Measurements from ENCODE around the gene MGAT4A. TPM values are rescaled to one million over a fixed set of nuclear protein-coding genes. Genes with fewer than 3 reads are reported as not detected.

MGAT4A gene
- total and polyA plus RNA-seq, 7 donors, result 3.0 to 12.3 (median 8.0) TPM

DNA sequence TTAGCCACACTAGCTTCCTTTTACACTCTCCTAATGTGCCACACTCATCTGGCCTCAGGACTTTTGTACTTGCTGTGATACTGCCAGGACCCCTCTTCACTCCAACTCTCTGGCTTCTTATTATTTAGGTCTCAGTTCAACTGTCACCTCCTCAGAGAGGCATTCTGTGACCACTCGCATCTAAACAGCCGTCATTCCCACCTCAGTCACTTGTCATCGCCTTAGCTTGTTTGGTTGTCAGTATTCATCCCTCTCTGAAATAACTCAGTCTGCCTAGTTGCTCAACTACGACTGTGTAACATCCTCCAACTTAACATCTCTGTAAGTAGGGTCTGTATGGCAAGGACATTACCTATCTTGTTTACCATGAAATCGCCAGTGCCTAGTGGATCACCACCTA is 27.2 kb downstream of the MGAT4A start:
- H3K4me3 ChIP-seq, result no peak overlapping the region
- H3K27ac ChIP-seq, result no peak overlapping the region
- H3K9me3 ChIP-seq, result no peaks in the 10 kb centered on the region
- intact Hi-C loops (cut with DNase I), result no loop called here
- TF ChIP-seq, protein P1, sequence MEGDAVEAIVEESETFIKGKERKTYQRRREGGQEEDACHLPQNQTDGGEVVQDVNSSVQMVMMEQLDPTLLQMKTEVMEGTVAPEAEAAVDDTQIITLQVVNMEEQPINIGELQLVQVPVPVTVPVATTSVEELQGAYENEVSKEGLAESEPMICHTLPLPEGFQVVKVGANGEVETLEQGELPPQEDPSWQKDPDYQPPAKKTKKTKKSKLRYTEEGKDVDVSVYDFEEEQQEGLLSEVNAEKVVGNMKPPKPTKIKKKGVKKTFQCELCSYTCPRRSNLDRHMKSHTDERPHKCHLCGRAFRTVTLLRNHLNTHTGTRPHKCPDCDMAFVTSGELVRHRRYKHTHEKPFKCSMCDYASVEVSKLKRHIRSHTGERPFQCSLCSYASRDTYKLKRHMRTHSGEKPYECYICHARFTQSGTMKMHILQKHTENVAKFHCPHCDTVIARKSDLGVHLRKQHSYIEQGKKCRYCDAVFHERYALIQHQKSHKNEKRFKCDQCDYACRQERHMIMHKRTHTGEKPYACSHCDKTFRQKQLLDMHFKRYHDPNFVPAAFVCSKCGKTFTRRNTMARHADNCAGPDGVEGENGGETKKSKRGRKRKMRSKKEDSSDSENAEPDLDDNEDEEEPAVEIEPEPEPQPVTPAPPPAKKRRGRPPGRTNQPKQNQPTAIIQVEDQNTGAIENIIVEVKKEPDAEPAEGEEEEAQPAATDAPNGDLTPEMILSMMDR (IDR thresholded peaks at IDR 0.05), result no peak
- H3K36me3 ChIP-seq (ENCODE audit: insufficient read depth in 1 of 2, low read depth in 1 of 2), result no peaks in the 10 kb centered on the region
- ATAC-seq (no peak), DNase-seq (no peak)
- no peaks in the 10 kb centered on the region for H3K27me3 ChIP-seq (ENCODE audit: insufficient read depth in 3 of 3, low read length in 2 of 3)
- 86 to 97% (median 96%) methylated on average over 5 of the region's 5 CpGs for WGBS, 3 donors
- H3K4me1 ChIP-seq, result peaks cover 52% of the 10 kb centered on the region

DNA sequence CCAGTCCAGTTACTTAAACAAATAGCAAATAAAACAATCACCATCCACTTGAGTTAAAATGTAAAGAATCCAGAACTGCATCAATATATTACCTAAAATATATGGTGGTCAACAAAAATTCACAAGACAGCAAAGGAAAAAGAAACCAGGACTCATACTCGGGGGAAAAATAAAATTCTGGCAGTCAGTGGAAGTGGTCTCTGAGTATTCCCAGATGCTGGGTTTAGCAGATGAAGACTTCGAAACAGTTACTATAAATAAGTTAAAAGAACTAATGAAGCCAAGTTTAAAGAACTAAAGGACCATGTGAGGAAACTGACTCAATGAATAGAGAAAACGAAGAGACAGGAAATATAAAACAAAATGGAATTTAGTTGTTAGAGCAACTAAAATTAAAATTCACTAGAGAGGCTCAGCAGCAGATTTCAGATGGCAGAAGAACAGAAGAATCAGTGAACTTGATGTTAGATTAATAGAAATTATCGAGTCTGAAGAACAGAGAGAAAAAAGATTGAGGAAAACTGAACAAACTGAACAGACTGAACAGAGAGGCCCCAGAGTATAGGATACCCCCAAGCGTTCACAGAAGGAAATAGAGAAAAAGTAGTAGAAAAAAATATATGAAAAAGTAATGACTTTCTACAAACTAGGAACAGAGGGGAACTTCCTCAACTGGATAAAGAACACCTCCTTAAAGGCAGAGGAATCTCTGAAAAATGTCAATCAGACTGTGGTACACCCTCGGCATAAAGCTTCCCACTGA is 27.9 kb downstream of the MGAT4A start:
- ATAC-seq, result no peak
- H3K27me3 ChIP-seq (ENCODE audit: insufficient read depth in 3 of 3, low read length in 2 of 3), result no peaks in the 10 kb centered on the region
- H3K4me1 ChIP-seq, result peaks cover 46% of the 10 kb centered on the region
- intact Hi-C loops (cut with DNase I), result no loop called here
- 53 to 58% (median 55%) methylated on average over 6 of the region's 6 CpGs for WGBS, 3 donors
- no peak for DNase-seq
- H3K9me3 ChIP-seq, result no peaks in the 10 kb centered on the region
- H3K4me3 ChIP-seq, result no peak overlapping the region
- H3K27ac ChIP-seq, result peak overlapping the region; percentile 85
- TF ChIP-seq, protein P1 (IDR thresholded peaks at IDR 0.05), result no peak
- H3K36me3 ChIP-seq (ENCODE audit: insufficient read depth in 1 of 2, low read depth in 1 of 2), result no peaks in the 10 kb centered on the region

DNA sequence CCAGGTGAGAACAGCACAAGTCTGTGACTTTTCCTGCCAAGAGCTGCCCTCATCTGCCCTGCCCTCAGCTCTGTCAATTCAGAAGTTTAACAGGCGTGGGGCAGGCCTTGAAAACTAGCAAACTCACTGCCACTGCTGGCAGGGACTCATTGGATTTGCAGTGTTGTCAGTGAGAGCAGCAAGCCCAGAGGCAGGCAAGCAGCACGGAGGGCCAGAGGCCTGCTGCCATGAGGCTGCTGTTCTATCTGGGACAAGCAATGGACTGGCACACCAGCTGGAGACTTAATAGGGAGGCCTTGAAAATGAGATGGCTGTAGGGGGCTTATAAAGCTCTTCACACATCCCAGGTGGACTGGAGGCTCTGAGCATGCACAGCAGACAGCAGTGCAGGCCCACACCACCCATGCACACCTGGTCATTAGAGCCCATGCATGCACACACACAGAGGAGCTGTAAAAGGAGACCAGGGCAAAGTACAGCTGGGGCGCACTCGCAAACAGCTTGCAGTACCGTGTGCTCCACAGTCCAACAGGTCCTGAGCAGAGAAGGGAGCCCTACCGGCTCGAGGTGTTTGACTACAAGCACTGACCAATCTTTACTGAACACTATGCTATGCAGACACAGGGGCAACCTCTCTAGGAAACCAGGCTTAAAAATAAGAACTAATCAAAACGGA is 28.7 kb downstream of the MGAT4A start:
- Histone ChIP-seq H3K4me1 (peaks cover 44% of the 10 kb centered on the region), H3K9me3 (no peaks in the 10 kb centered on the region), H3K27ac (peak overlapping the region; percentile 85), H3K4me3 (no peak overlapping the region), H3K36me3 (ENCODE audit: insufficient read depth in 1 of 2, low read depth in 1 of 2) (no peaks in the 10 kb centered on the region), H3K27me3 (ENCODE audit: insufficient read depth in 3 of 3, low read length in 2 of 3) (no peaks in the 10 kb centered on the region)
- ATAC-seq (peak; percentile 50 to 78 (median 65)), DNase-seq (peak in 1 of 2 donors; percentile 64)
- 58 to 67% (median 60%) methylated on average over 8 of the region's 8 CpGs for WGBS, 3 donors
- intact Hi-C loops (cut with DNase I), result no loop called here
- TF ChIP-seq, protein P1 (IDR thresholded peaks at IDR 0.05), result no peak

DNA sequence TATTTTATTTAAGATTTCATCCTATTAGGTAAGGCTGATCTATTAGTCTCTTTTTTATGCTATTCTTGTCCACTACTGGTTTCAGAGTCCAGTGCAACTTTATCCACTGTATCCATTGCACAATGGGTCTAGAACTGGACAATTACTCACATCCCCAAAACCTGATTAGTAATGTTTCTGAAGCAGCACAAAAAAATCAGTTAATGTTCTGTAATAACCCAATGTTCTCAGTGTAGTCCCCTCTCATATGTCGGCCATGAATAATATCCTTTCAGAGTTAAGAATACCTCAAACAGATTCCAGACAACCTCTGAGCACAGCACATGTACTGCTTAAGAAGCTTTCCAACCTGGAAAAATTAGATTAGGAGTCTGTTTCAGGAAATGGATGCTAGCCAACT is 29.7 kb downstream of the MGAT4A start:
- H3K36me3 ChIP-seq (ENCODE audit: insufficient read depth in 1 of 2, low read depth in 1 of 2), result no peaks in the 10 kb centered on the region
- 11 to 45% (median 19%) methylated on average over 1 of the region's 1 CpG for WGBS, 3 donors
- H3K27ac ChIP-seq, result peak overlapping the region; percentile 85
- TF ChIP-seq, protein P1 (IDR thresholded peaks at IDR 0.05), result no peak
- peak; percentile 72 to 88 (median 86) for ATAC-seq
- no peaks in the 10 kb centered on the region for H3K27me3 ChIP-seq (ENCODE audit: insufficient read depth in 3 of 3, low read length in 2 of 3)
- no peak for DNase-seq
- peaks cover 44% of the 10 kb centered on the region for H3K4me1 ChIP-seq
- no peak overlapping the region for H3K4me3 ChIP-seq
- H3K9me3 ChIP-seq, result no peaks in the 10 kb centered on the region
- intact Hi-C loops (cut with DNase I), result no loop called here

Measured in psoas muscle (tissue), 8 donors.